GM18519 (cell line): ENCODE measurements around the gene CELF1.

Source experiments
- ATAC-seq: cut with Tn5 transposase; IDR thresholded peaks from one replicate; pipeline ENCODE4 v1.9.1; 2021; ENCODE audit warnings: mild to moderate bottlenecking, moderate library complexity; ENCODE audit not compliant: unreplicated experiment, low FRiP score

Gene CELF1

DNA sequence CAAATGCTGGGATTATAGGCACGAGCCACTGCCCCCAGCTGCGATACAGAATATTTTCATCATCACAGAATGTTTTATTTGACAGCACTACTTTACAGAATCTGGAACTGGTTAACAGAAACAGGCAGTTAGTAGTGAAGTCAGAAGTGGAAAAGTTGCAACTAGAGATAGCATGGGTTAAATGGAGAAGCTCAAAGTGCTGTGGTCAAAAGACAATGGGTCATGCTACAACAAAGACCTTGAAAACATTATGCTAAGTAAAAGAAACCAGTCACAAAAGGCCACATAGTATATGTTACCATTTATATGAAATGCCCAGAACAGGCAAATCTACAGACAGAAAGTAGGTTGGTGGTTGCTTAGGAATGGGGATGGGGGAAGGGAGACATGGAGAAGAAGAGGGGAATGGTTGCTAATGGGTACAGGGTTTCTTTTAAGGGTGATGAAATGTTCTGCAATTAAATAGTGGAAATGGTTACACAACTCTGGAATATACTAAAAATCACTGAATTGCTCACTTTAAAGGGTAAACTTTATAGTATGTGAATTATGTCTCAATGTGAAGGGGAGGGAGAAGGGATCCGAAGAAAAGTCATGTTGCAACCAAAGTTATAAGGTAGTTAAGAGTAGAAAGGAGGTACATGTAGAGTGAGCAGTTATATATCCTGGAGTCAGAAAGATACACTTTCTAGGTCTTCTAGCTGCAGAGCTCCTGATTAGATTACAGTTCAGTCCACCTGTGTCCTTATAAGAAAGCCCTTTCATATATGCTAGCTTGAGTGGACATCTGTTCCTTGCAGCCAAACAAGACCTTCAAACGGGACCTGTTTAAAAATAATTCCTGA, 57.7 kb downstream of the CELF1 start:
- no peak for ATAC-seq

- ATAC-seq, result no peak
These were observed 63.6 kb downstream of the CELF1 start for GRCh38 chr11:47489395-47489755.

- ATAC-seq, result no peak
These were observed 64.1 kb downstream of the CELF1 start for GRCh38 chr11:47488674-47489394.

GRCh38 chr11:47488111-47488510, 64.8 kb downstream of the CELF1 start:
- no peak for ATAC-seq

GRCh38 chr11:47487421-47487820, 65.5 kb downstream of the CELF1 start:
- no peak for ATAC-seq

DNA sequence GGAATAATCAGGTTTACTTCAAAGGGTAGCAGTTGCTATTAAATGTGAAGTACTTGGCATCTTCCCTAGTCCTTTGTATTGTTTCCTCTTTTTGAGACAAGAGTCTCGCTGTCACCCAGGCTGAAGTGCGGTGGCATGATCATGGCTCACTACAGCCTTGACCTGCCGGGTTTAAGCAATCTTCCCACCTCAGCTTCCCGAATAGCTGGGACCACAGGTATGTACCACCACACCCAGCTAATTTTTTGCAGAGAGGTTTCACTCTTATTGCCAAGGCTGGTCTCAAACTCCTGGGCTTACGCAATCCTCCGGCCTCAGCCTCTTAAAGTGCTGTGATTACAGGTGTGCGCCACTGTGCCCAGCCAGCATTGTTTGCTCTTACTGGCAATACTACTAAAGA, 67.8 kb downstream of the CELF1 start:
- ATAC-seq, result no peak

GRCh38 chr11:47483457-47483856, 69.5 kb downstream of the CELF1 start:
- ATAC-seq, result no peak

GRCh38 chr11:47480762-47481161, 72.2 kb downstream of the CELF1 start:
- ATAC-seq, result no peak

- ATAC-seq, result no peak
These were observed 74.1 kb downstream of the CELF1 start for GRCh38 chr11:47478651-47479329.

GRCh38 chr11:47477753-47478152, 75.2 kb downstream of the CELF1 start:
- no peak for ATAC-seq

- no peak for ATAC-seq
These were observed 75.6 kb downstream of the CELF1 start for GRCh38 chr11:47477323-47477722.

DNA sequence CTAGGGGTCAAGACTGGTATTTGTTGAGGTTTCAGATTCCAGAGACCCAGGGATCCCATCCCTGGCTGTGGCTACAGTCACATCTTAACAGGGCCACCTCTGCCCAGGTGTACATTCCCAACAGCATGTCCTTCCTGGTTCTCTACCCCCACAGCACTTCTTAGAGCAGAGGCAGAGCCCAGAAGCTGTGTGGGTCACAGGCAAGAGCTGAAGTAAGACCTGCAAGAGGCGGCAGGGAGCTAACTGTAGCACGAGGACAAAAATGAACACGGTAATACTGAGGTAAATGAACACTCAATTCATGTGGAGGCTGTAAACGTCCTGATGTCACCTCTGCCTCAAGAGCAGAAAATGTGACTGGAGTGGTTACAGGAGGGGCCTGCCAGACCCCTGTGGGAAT, 82.3 kb downstream of the CELF1 start:
- ATAC-seq, result no peak

- no peak for ATAC-seq
These were observed 83.4 kb downstream of the CELF1 start for GRCh38 chr11:47469361-47470179.

DNA sequence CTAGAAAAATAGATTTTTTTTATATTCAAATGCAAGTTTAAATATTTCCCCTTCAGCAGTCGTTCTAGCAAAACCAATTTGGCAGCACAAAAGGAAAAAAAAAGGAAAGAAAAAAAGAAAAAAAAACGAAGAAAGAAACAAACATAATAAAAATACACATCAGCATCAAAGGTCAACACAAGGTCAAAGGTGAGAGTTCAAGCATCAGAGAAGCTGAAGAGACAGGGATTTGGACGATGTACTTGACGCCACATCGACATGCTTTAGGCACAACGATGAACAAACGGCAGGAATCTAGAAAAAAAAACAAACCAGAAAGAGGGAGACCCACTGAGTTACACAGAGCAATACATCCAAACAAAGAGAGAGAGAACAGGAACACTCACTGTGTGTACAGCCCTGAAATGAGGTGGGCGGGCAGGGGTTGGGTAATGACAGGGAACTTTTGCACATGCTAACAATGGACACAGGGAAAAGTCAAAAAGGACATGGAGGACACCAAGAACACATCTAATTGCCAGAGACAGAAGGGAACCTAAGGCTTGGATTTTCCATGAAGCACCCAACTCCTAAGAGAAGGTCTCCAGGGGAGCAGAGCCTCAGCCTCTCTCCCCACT, 84.2 kb downstream of the CELF1 start:
- no peak for ATAC-seq

- ATAC-seq, result no peak
These were observed 85.6 kb downstream of the CELF1 start for GRCh38 chr11:47467357-47467756.

- no peak for ATAC-seq
These were observed 86.2 kb downstream of the CELF1 start for GRCh38 chr11:47466701-47467250.

GRCh38 chr11:47466201-47466600, 86.7 kb downstream of the CELF1 start:
- ATAC-seq, result no peak

GRCh38 chr11:47464483-47464882, 88.4 kb downstream of the CELF1 start:
- no peak for ATAC-seq

GRCh38 chr11:47461876-47462275, 91.1 kb downstream of the CELF1 start:
- ATAC-seq, result no peak
